ENCODE data around the gene NAA16.

NAA16 gene

GRCh38 chr13:41356786-41357185 lies 45.7 kb downstream of the NAA16 start:
- DNase-seq: peak in 3 of 5 experiments; percentile 21 to 92 (median 36)

GRCh38 chr13:41361491-41361890 lies 50.4 kb downstream of the NAA16 start:
- no peak for DNase-seq

GRCh38 chr13:41364043-41364442 lies 53.0 kb downstream of the NAA16 start:
- DNase-seq: no peak

- DNase-seq: no peak
Measured at GRCh38 chr13:41365631-41366030, 54.6 kb downstream of the NAA16 start.

GRCh38 chr13:41370736-41371135 lies 59.7 kb downstream of the NAA16 start:
- DNase-seq: no peak

GRCh38 chr13:41377446-41377845 lies 66.4 kb downstream of the NAA16 start:
- no peak for DNase-seq

DNA sequence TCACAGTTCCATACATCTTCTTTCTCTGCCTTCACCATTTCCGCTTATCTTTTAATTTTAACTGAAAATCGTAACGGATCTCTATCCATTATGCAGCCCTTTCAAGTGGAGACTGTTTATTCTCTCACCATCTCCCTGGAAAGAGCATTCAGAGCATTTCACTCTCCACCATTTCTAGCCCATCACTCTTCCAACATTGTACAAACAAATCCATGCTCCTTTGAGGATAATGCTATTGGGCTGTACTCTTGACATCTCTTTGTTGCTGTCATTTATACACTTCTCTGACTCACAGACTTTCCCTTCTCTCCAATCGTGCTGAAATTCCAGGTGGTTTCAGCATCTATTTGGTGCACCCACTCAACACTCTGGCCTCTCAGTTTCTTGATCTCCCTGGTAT lies 71.4 kb downstream of the NAA16 start:
- DNase-seq: no peak

DNA sequence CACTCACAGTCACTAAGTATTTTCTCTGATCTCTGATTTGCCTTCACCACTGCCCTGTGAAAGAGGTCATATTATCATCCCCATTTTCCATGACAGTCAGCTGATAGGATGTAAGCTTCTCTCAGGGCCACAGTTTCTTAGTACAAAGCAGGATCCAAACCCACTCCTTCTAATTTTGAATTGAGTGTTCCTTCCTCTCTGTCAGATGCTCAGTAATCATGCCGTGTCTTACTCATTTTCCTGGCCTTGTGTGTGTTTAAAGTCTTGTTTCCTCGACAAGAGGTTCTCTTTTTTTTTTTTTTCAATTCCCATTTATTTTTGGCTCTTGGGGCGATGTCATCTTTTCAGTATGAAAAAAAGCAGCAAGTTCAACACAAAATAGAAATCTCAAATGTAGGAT lies 72.3 kb downstream of the NAA16 start:
- DNase-seq: no peak

DNA sequence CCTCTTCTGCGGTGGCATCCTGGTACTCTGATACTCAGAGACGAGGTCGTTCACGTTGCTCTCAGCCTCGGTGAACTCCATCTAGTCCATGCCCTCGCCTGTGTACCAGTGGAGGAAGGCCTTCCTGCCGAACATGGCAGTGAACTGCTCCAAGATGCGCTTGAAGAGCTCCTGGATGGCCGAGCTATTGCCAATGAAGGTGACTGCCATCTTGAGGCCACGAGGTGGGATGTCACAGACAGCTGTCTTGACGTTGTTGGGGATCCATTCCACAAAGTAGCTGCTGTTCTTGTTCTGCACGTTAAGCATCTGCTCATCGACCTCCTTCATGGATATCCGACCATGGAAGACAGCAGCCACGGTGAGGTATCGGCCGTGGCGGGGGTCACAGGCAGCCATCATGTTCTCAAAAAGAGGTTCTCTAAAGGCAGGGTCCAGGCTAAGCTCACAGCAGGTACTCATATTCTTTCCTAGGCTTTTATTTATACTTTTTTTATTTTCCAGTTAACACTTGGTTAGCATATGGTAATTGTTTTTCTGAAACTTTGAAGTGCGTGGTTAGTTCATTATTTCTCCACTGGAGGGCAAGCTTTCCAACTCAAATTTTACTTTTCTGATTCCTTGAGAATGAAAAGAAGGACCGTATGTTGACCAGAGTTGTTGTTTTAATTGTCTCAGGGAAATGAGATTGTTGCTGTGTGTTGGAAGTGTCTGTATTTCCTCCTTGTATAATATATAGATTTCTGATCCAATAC lies 73.9 kb downstream of the NAA16 start:
- no peak for DNase-seq

GRCh38 chr13:41386211-41386610 lies 75.1 kb downstream of the NAA16 start:
- no peak for DNase-seq

DNA sequence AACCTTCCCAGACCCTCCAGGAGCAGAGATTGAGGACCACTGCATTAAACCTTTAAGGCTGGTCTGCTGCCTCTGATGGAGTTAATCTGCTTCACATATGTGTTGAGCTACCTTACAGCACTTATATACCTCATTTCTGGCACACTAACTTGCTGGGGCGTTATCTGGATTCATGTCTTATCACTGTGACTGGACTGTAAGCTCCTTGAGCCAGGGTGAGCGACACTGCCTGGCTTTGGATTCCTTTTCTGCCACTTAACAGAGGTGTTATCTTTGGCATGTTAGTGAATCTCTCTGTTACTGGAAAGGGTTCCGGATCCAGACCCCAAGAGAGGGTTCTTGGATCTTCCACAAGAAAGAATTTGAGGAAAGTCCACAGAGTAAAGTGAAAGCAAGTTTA lies 76.5 kb downstream of the NAA16 start:
- no peak for DNase-seq

DNA sequence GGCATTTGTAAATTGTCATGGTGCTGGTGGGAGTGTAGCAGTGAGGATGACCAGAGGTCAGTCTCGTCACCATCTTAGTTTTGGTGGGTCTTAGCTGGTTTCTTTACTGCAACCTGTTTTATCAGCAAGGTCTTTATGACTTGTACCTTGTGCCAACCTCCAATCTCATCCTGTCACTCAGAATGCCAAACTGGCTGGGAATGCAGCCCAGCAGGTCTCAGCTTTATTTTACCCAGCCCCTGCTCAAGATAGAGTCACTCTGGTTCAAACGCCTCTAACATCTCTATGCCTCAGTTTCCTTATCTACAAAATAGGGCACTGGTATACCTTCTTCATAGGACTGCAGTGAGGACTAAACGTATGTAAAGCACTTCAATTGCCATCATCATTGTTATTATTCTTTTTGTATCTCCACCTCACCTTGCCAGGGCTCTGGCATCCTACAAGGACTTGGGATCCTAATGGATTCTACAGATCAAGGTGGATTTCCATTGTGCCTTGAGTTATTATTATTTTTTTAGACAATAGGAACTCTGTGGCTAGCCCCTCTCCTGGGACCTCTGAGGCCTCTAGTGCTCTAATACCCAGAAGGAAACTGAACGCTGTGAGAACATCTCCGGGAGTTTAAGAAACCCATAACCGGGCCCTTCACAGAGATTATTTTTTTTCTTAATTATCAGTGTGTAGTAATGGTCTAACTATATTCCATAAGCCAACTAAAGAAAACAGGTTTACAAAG lies 77.2 kb downstream of the NAA16 start:
- no peak for DNase-seq

GRCh38 chr13:41389580-41389979 lies 78.5 kb downstream of the NAA16 start:
- DNase-seq: no peak

DNA sequence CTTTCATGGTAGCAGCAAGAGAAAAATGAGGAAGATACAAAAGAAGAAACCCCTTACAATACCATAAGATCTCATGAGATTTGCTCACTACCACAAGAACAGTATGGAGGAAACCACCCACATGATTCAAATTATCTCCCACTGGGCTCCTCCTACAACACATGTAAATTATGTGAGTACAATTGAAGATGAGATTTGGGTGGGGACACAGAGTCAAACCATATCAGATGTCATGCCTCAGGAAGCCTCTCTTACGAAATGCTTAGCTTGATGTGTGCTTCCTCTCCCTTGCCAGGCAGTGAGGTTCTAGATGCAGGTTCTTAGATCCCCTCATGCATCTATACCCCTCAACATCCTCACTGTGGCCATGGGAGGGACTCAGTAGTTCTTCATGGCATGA lies 83.1 kb downstream of the NAA16 start:
- no peak for DNase-seq

DNA sequence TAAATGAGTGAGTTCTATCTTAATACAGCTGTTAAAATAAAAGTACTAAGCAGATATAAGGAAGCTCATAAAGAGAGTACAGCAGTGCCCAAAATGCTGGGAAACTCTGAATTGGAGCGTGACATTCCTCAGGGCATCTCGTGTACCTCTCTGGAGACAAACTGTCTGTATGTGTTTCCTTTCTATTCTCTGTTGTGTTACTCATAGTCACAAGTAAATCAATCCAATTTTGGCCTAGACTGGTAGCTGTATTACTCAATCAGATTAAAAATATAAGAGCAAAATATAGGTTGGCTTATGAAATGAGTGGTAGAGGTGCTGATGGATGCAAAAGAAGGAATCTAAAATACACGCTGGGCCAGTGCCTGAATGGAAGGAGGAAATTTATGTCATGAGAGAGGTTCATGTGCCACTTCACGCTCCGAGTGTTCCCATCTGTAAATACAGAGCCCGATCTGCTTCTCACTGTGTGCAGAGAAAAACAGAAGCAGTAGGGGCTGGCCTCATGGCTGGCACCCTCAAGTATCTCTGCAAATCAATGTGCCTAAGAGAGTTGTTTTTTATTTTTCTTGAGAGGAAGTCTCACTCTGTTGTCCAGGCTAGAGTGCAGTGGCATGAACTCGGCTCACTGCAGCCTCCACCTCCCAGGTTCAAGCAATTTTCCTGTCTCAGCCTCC lies 87.6 kb downstream of the NAA16 start:
- DNase-seq: peak in 1 of 5 experiments; percentile 42

DNA sequence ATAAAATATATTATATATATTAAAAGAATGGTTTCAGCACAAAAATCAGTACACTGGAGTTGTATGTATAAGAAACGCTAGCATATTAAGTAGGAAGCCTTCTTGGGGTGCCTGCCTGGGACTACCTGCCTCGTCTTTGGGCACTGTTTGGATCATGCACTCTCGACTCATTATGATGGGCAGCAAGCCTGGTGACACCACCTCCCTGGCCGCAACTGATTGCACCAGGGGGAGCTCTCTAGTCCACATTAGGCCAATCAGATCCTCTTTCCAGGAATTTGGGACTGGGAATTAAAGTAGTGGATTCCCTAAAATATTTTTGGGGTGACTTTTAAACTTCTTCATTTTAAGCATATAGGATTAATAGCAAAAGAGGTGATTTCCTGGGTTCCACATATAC lies 90.3 kb downstream of the NAA16 start:
- DNase-seq: no peak

- DNase-seq: no peak
Measured at GRCh38 chr13:41402691-41403511, 91.8 kb downstream of the NAA16 start.

DNA sequence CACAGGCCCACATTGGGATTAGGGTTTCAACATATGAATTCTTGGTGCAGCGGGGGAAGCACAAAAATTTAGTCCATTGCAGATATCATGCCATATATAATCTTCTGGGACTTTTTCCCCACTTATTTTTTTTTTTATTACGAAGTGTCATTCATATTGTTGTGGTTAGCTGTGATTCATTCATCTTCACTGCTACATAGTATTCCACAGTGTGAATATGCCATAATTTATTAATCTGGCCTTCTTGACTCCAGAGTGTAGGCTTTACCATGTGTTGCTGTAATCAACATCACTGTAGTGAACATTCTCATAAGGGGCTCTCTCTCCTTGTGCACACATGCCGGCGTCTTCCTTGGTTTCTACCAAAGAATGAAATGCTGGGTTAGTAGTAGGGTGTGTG lies 92.9 kb downstream of the NAA16 start:
- no peak for DNase-seq

GRCh38 chr13:41405367-41405766 lies 94.3 kb downstream of the NAA16 start:
- DNase-seq: no peak

GRCh38 chr13:41407380-41407779 lies 96.3 kb downstream of the NAA16 start:
- DNase-seq: no peak

DNA sequence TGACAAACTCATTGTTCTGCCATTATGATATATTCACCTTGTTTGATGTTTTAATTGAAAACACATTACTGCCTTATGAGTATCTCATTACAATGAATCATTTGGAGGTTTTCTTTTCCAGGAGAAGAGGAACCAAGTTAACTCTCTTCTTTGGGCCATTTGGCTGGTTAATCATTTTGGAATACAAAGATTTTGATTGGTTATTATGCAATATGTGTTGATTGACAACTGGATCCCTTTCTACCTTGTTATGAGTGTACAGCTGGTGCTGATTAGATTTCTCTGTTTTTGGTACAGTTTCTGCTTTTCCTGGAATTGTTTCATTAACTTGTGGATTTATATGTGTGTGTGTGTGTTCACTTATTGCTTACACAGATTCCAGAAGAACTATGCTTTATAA lies 97.1 kb downstream of the NAA16 start:
- DNase-seq: no peak

- DNase-seq: no peak
Measured at GRCh38 chr13:41408746-41409145, 97.7 kb downstream of the NAA16 start.

- DNase-seq: no peak
Measured at GRCh38 chr13:41409611-41410010, 98.5 kb downstream of the NAA16 start.
